ENCODE data around the gene TSHR.

TSHR gene

GRCh38 chr14:81192594-81192993 lies 237.2 kb downstream of the TSHR start:
- Histone ChIP-seq H3K9me3 (ENCODE audit: control insufficient read depth, insufficient read depth, low read length) (no peaks in the 10 kb centered on the region), H4K20me1 (ENCODE audit: control insufficient read depth, insufficient read depth, low read depth, low read length) (no peaks in the 10 kb centered on the region), H3K4me3 (ENCODE audit: low read length) (no peak overlapping the region), H3K79me2 (ENCODE audit: control insufficient read depth, low read length) (peaks cover 30% of the 10 kb centered on the region), H3K4me1 (ENCODE audit: control insufficient read depth, low read length) (peaks cover 4% of the 10 kb centered on the region), H3K9me2 (replicated peaks; ENCODE audit: control insufficient read depth, low read length) (no peaks in the 10 kb centered on the region), H3K36me3 (ENCODE audit: control insufficient read depth, low read length) (peaks cover 94% of the 10 kb centered on the region), H3F3A (ENCODE audit: control insufficient read depth, insufficient read depth) (0 out of 2 replicates have a peak, but pooled peaks cover 2% of the 10 kb centered on the region), H3K27ac (ENCODE audit: low read depth, low read length) (no peak overlapping the region), H3K4me2 (ENCODE audit: low read length) (no peak overlapping the region), H3K27me3 (ENCODE audit: control insufficient read depth, low read length) (no peaks in the 10 kb centered on the region)
- no peak for TF ChIP-seq CTCF (IDR thresholded peaks at IDR 0.05; ENCODE audit: low read depth, low read length, poor library complexity, severe bottlenecking)
- TF ChIP-seq EZH2phosphoT487 (IDR thresholded peaks at IDR 0.05; ENCODE audit: borderline replicate concordance, low read length), result no peak

GRCh38 chr14:81193924-81194633 lies 238.7 kb downstream of the TSHR start:
- H3K9me3 ChIP-seq (ENCODE audit: control insufficient read depth, insufficient read depth, low read length), result no peaks in the 10 kb centered on the region
- H3K27ac ChIP-seq (ENCODE audit: low read depth, low read length), result no peak overlapping the region
- H3K9me2 ChIP-seq (replicated peaks; ENCODE audit: control insufficient read depth, low read length), result no peaks in the 10 kb centered on the region
- H4K20me1 ChIP-seq (ENCODE audit: control insufficient read depth, insufficient read depth, low read depth, low read length), result no peaks in the 10 kb centered on the region
- no peak for TF ChIP-seq EZH2phosphoT487 (IDR thresholded peaks at IDR 0.05; ENCODE audit: borderline replicate concordance, low read length)
- no peak for TF ChIP-seq CTCF (IDR thresholded peaks at IDR 0.05; ENCODE audit: low read depth, low read length, poor library complexity, severe bottlenecking)
- peaks cover 23% of the 10 kb centered on the region for H3K79me2 ChIP-seq (ENCODE audit: control insufficient read depth, low read length)
- 0 out of 2 replicates have a peak, but pooled peaks cover 2% of the 10 kb centered on the region for H3F3A ChIP-seq (ENCODE audit: control insufficient read depth, insufficient read depth)
- H3K4me3 ChIP-seq (ENCODE audit: low read length), result no peak overlapping the region
- H3K4me2 ChIP-seq (ENCODE audit: low read length), result no peak overlapping the region
- peaks cover 93% of the 10 kb centered on the region for H3K36me3 ChIP-seq (ENCODE audit: control insufficient read depth, low read length)
- peaks cover 4% of the 10 kb centered on the region for H3K4me1 ChIP-seq (ENCODE audit: control insufficient read depth, low read length)
- H3K27me3 ChIP-seq (ENCODE audit: control insufficient read depth, low read length), result no peaks in the 10 kb centered on the region

Data from DOHH2 (cell line).